ENCODE results near the gene RMC1.

RMC1 gene

GRCh38 chr18:23578891-23579653 is 75.8 kb downstream of the RMC1 start:
- TF ChIP-seq, protein P1, sequence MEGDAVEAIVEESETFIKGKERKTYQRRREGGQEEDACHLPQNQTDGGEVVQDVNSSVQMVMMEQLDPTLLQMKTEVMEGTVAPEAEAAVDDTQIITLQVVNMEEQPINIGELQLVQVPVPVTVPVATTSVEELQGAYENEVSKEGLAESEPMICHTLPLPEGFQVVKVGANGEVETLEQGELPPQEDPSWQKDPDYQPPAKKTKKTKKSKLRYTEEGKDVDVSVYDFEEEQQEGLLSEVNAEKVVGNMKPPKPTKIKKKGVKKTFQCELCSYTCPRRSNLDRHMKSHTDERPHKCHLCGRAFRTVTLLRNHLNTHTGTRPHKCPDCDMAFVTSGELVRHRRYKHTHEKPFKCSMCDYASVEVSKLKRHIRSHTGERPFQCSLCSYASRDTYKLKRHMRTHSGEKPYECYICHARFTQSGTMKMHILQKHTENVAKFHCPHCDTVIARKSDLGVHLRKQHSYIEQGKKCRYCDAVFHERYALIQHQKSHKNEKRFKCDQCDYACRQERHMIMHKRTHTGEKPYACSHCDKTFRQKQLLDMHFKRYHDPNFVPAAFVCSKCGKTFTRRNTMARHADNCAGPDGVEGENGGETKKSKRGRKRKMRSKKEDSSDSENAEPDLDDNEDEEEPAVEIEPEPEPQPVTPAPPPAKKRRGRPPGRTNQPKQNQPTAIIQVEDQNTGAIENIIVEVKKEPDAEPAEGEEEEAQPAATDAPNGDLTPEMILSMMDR (IDR thresholded peaks at IDR 0.05; ENCODE audit: borderline replicate concordance, control extremely low read depth, extremely low read depth, insufficient read depth, missing control alignments) = no peak
- in situ Hi-C loops (cut with MboI; ENCODE audit: low sequenced_read_pairs, unreplicated experiment) = no loop called here
- no peak for DNase-seq (ENCODE audit: low spot score)

- no peak for DNase-seq (ENCODE audit: low spot score)
- in situ Hi-C loops (cut with MboI; ENCODE audit: low sequenced_read_pairs, unreplicated experiment) = loop anchor here (10.0 kb wide), 1 partner anchor 66 kb away; no protein-coding TSS in a partner anchor
- TF ChIP-seq, protein P1 (IDR thresholded peaks at IDR 0.05; ENCODE audit: borderline replicate concordance, control extremely low read depth, extremely low read depth, insufficient read depth, missing control alignments) = no peak
These were observed 77.5 kb downstream of the RMC1 start for GRCh38 chr18:23580677-23581367.
